Endothelial cell of umbilical vein (primary cell): ENCODE measurements around the gene MAPK8IP3. TPM values are rescaled to one million over a fixed set of nuclear protein-coding genes. Genes with fewer than 3 reads are reported as not detected.

ENCODE experiments used
- BruUV-seq: library from RNA; stranded (reverse); fragments of 400-500 nt; replicated peaks from 2 replicates; lab custom pipeline; 2021; lab: Mats Ljungman, UMichigan
- CTCF ChIA-PET: fragments of 300-600, 350-600 bp; sonication (Branson Sonifier 250); formaldehyde crosslinking; loops from one replicate; lab custom pipeline; 2021; ENCODE audit warnings: antibody characterized with exemption, inconsistent platforms; lab: Charles Lee
- POLR2A ChIA-PET: fragments of 300-600, 350-600 bp; sonication (Branson Sonifier 250); formaldehyde crosslinking; loops from one replicate; lab custom pipeline; 2021; ENCODE audit warnings: antibody characterized with exemption, inconsistent platforms; lab: Charles Lee
- DNase-seq: peaks from one replicate; pipeline ENCODE4 v3.0.0-alpha.2; 2011; ENCODE audit warnings: low read depth, low spot score
- FAIRE-seq: peaks from 2 replicates; lab custom pipeline; 2011; peaks lifted over from hg19 to GRCh38; lab: Jason Lieb, UNC
- H2AFZ ChIP-seq: 2 replicates; pipeline ENCODE4 v1.6.0; 2012; ENCODE audit warnings: low read depth, low read length, control low read depth, inconsistent platforms
- H3K27ac ChIP-seq: 2 replicates; pipeline ENCODE4 v1.5.1; 2011; ENCODE audit warnings: low read depth, mild to moderate bottlenecking, control low read depth, low read length, moderate library complexity; ENCODE audit not compliant: insufficient read depth
- H3K27me3 ChIP-seq, 2 experiments: 2 replicates each; pipeline versions ENCODE4 v1.6.0 to v1.6.1; 2011; ENCODE audit warnings: low read length in 2 of 2, mixed read lengths in 1 of 2; ENCODE audit not compliant: control insufficient read depth in 2 of 2, insufficient read depth in 2 of 2
- H3K36me3 ChIP-seq, 2 experiments: 2 replicates in 1 of 2; 3 replicates in 1 of 2; pipeline ENCODE4 v1.5.1; 2011; ENCODE audit warnings: low read length in 2 of 2, mild to moderate bottlenecking in 1 of 2, moderate library complexity in 1 of 2; ENCODE audit not compliant: control insufficient read depth in 2 of 2, insufficient read depth in 2 of 2; ENCODE audit errors: extremely low read depth in 1 of 2
- H3K4me1 ChIP-seq: 3 replicates; pipeline ENCODE4 v1.5.1; 2011; ENCODE audit warnings: mild to moderate bottlenecking, low read length; ENCODE audit not compliant: control insufficient read depth, insufficient read depth; ENCODE audit errors: extremely low read depth
- H3K4me2 ChIP-seq: 2 replicates; pipeline ENCODE4 v1.6.1; 2011; ENCODE audit warnings: low read length, control low read depth, mixed read lengths; ENCODE audit not compliant: insufficient read depth
- H3K4me3 ChIP-seq, 3 experiments: fragments of 200-600 bp in 1 of 3; sonication (generic), shearing (Covaris generic) in 1 of 3; replicated peaks in 1 of 3; 2 replicates each; pipeline ENCODE4 v1.5.1; 2011 to 2016; ENCODE audit warnings: control low read depth in 3 of 3, low read length in 3 of 3, mild to moderate bottlenecking in 2 of 3, inconsistent platforms in 1 of 3, low read depth in 1 of 3, moderate library complexity in 1 of 3; ENCODE audit not compliant: insufficient read depth in 1 of 3
- H3K79me2 ChIP-seq: 2 replicates; pipeline ENCODE4 v1.6.0; 2012; ENCODE audit warnings: low read length, inconsistent platforms; ENCODE audit not compliant: control insufficient read depth, insufficient read depth
- H3K9ac ChIP-seq: replicated peaks from 2 replicates; pipeline ENCODE3; 2011; ENCODE audit warnings: low read length, control low read depth; ENCODE audit not compliant: insufficient read depth; ENCODE audit errors: extremely low read depth
- H3K9me1 ChIP-seq: replicated peaks from 3 replicates; pipeline ENCODE4 v1.6.0; 2011; ENCODE audit warnings: mild to moderate bottlenecking, low read length; ENCODE audit not compliant: control insufficient read depth, insufficient read depth; ENCODE audit errors: extremely low read depth
- H3K9me3 ChIP-seq: replicated peaks from 2 replicates; pipeline ENCODE4 v1.5.1; 2012; ENCODE audit warnings: low read length, inconsistent platforms; ENCODE audit not compliant: control insufficient read depth, insufficient read depth
- H4K20me1 ChIP-seq: replicated peaks from 2 replicates; pipeline ENCODE3; 2011; ENCODE audit warnings: mild to moderate bottlenecking, low read length; ENCODE audit not compliant: control insufficient read depth, insufficient read depth; ENCODE audit errors: extremely low read depth
- EZH2 ChIP-seq: IDR thresholded peaks from 2 replicates; pipeline ENCODE4 v1.6.1; 2012; ENCODE audit warnings: borderline replicate concordance, low read depth, mild to moderate bottlenecking, moderate library complexity, low read length, inconsistent platforms; ENCODE audit not compliant: severe bottlenecking
- FOS ChIP-seq: IDR thresholded peaks from 2 replicates; pipeline ENCODE4 v1.6.1; 2011; ENCODE audit warnings: mild to moderate bottlenecking, low read length, moderate library complexity, borderline replicate concordance; ENCODE audit not compliant: insufficient read depth
- GATA2 ChIP-seq: IDR thresholded peaks from 2 replicates; pipeline ENCODE4 v1.7.0; 2011; ENCODE audit warnings: low read depth, mild to moderate bottlenecking, moderate library complexity, mixed read lengths, low read length; ENCODE audit not compliant: insufficient read length, insufficient read depth
- JUN ChIP-seq: IDR thresholded peaks from 2 replicates; pipeline ENCODE4 v1.6.1; 2011; ENCODE audit warnings: borderline replicate concordance, low read depth; ENCODE audit not compliant: insufficient read length, insufficient read depth
- MYC ChIP-seq: IDR thresholded peaks from one replicate; pipeline ENCODE4 v1.6.1; 2011; ENCODE audit warnings: mild to moderate bottlenecking, low read depth, low read length
- POLR2A ChIP-seq: IDR thresholded peaks from 2 replicates; pipeline ENCODE4 v1.6.1; 2012; ENCODE audit warnings: low read depth, mild to moderate bottlenecking, control low read depth, low read length
- POLR2AphosphoS5 ChIP-seq: IDR thresholded peaks from 2 replicates; pipeline ENCODE4 v1.6.1; 2012; ENCODE audit warnings: low read depth, mild to moderate bottlenecking, control low read depth, low read length, moderate library complexity; ENCODE audit not compliant: insufficient read depth
- dilution Hi-C: fragments of 300-500 bp; cut with MboI; formaldehyde crosslinking; loops from one replicate; pipeline ENCODE4 v1.15.0; 2019; ENCODE audit warnings: low sequenced_read_pairs; ENCODE audit not compliant: extremely low pct_ligation_motif_present
- intact Hi-C: fragments of 100-400 bp; cut with micrococcal nuclease; formaldehyde crosslinking; loops from one replicate; pipeline ENCODE4 v1.10.0; 2022
- polyA plus RNA-seq, 4 experiments: library from polyadenylated mRNA; depleted of rRNA in 3 of 4; stranded (reverse) in 3 of 4; unstranded in 1 of 4; fragments of >200 nt; gene quantifications; 2 replicates each; pipeline versions ENCODE4 v1.2.1 to v1.2.3, GENCODE V29; 2011 to 2012; ENCODE audit warnings: missing spikeins in 1 of 4
- total RNA-seq: library from RNA; stranded (reverse); gene quantifications from 2 replicates; pipeline ENCODE4 v1.2.3, GENCODE V29; 2021
- TF ChIP-seq, protein P1 (sequence below): IDR thresholded peaks from 2 replicates; pipeline ENCODE4 v1.6.1; 2011; ENCODE audit not compliant: insufficient read depth, insufficient read length
- TF ChIP-seq, protein P2 (sequence below), 2 donors: IDR thresholded peaks; 1 replicate in 1 of 2; 2 replicates in 1 of 2; pipeline ENCODE4 v1.5.1; 2011; ENCODE audit warnings: low read length in 2 of 2, mild to moderate bottlenecking in 2 of 2, moderate library complexity in 2 of 2, control low read depth in 1 of 2, inconsistent platforms in 1 of 2, low read depth in 1 of 2; ENCODE audit not compliant: insufficient read depth in 1 of 2; ENCODE audit errors: extremely low read depth in 1 of 2

Gene MAPK8IP3
- total and polyA plus RNA-seq, 2 donors (not counting 3 experiments of a cell fraction or from before 2014, with no cell fraction given): 40.7 to 92.2 TPM

GRCh38 chr16:1788708-1789100 is 82.7 kb downstream of the MAPK8IP3 start:
- peaks cover 20% of the 10 kb centered on the region for H3K79me2 ChIP-seq
- H3K9me3 ChIP-seq: no peaks in the 10 kb centered on the region
- dilution Hi-C loops (no loop called here), intact Hi-C loops (loop anchor here (10.0 kb wide), 1 partner anchor 484 kb away; the partner anchor contains the start of gene UBE2I)
- FAIRE-seq (no peak), DNase-seq (no peak)
- POLR2A ChIA-PET: no interaction called here
- H2AFZ ChIP-seq: no peak overlapping the region
- no TSS peak for BruUV-seq
- H3K4me1 ChIP-seq: peaks cover 2% of the 10 kb centered on the region
- H3K9ac ChIP-seq: no peak overlapping the region
- H3K27me3 ChIP-seq: no peaks in the 10 kb centered on the region
- no peaks in the 10 kb centered on the region for H4K20me1 ChIP-seq
- CTCF ChIA-PET: no interaction called here
- no peak overlapping the region for H3K4me3 ChIP-seq
- H3K4me2 ChIP-seq: no peak overlapping the region
- H3K27ac ChIP-seq: no peak overlapping the region
- H3K9me1 ChIP-seq: no peaks in the 10 kb centered on the region
- TF ChIP-seq JUN (no peak), POLR2AphosphoS5 (no peak), MYC (no peak), FOS (no peak), POLR2A (no peak), EZH2 (no peak), GATA2 (no peak)
- TF ChIP-seq, protein P1, sequence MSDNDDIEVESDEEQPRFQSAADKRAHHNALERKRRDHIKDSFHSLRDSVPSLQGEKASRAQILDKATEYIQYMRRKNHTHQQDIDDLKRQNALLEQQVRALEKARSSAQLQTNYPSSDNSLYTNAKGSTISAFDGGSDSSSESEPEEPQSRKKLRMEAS: no peak
- TF ChIP-seq, protein P2, sequence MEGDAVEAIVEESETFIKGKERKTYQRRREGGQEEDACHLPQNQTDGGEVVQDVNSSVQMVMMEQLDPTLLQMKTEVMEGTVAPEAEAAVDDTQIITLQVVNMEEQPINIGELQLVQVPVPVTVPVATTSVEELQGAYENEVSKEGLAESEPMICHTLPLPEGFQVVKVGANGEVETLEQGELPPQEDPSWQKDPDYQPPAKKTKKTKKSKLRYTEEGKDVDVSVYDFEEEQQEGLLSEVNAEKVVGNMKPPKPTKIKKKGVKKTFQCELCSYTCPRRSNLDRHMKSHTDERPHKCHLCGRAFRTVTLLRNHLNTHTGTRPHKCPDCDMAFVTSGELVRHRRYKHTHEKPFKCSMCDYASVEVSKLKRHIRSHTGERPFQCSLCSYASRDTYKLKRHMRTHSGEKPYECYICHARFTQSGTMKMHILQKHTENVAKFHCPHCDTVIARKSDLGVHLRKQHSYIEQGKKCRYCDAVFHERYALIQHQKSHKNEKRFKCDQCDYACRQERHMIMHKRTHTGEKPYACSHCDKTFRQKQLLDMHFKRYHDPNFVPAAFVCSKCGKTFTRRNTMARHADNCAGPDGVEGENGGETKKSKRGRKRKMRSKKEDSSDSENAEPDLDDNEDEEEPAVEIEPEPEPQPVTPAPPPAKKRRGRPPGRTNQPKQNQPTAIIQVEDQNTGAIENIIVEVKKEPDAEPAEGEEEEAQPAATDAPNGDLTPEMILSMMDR (IDR thresholded peaks at IDR 0.05; ENCODE audit: extremely low read depth in 1 of 2, insufficient read depth in 1 of 2, low read depth in 1 of 2, low read length in 2 of 2): no peak
- peaks cover 0 to 23% of the 10 kb centered on the region in 2 experiments for H3K36me3 ChIP-seq
